HFF-Myc (cell line): ENCODE data around the gene CDK18.

ENCODE experiments used
- DNase-seq: peaks from one replicate; pipeline ENCODE4 v3.0.0-alpha.2; 2011; ENCODE audit warnings: low read depth; ENCODE audit errors: extremely low read depth
- H3K4me3 ChIP-seq: replicated peaks from 2 replicates; pipeline ENCODE4 v1.5.1; 2011; ENCODE audit warnings: low read depth, mild to moderate bottlenecking, control low read depth, low read length
- CTCF ChIP-seq: IDR thresholded peaks from 2 replicates; pipeline ENCODE4 v1.5.1; 2012; ENCODE audit warnings: mild to moderate bottlenecking, low read depth, low read length, control low read depth; ENCODE audit errors: missing control alignments

CDK18 gene

GRCh38 chr1:205510951-205511330 is 6.5 kb downstream of the CDK18 start:
- no peak for TF ChIP-seq CTCF
- H3K4me3 ChIP-seq, result no peak overlapping the region

GRCh38 chr1:205512059-205513045 is 7.9 kb downstream of the CDK18 start:
- no peak for DNase-seq
- H3K4me3 ChIP-seq, result no peak overlapping the region
- no peak for TF ChIP-seq CTCF

More at GRCh38 chr1:205510951-205511330, 6.5 kb downstream of the CDK18 start:
- DNase-seq, result no peak

GRCh38 chr1:205513774-205514173 is 9.3 kb downstream of the CDK18 start:
- DNase-seq, result no peak
- no peak for TF ChIP-seq CTCF
- H3K4me3 ChIP-seq, result no peak overlapping the region

- no peak overlapping the region for H3K4me3 ChIP-seq
- no peak for TF ChIP-seq CTCF
- DNase-seq, result no peak
Measured at GRCh38 chr1:205514211-205515142, 10.0 kb downstream of the CDK18 start.

GRCh38 chr1:205515781-205516253 is 11.3 kb downstream of the CDK18 start:
- TF ChIP-seq CTCF, result no peak
- no peak for DNase-seq
- no peak overlapping the region for H3K4me3 ChIP-seq

GRCh38 chr1:205516362-205516761 is 11.9 kb downstream of the CDK18 start:
- no peak for TF ChIP-seq CTCF
- H3K4me3 ChIP-seq, result no peak overlapping the region
- no peak for DNase-seq
